NCI-H82 treated with DMSO at 0.1 percent for 48 hours (cell line): ENCODE results near the gene DGAT2L6.
"Not testable (repeated sequence)": the region's sequence is repeated elsewhere in the genome, so short reads cannot be mapped to it uniquely, and the experiment has no call there.

ENCODE experiments used
- DNase-seq: peaks from one replicate; lab custom pipeline; 2025; ENCODE audit not compliant: unreplicated experiment; lab: John Stamatoyannopoulos, UW

DGAT2L6 gene

GRCh38 chrX:70196961-70197720 lies 19.9 kb downstream of the DGAT2L6 start:
- peak; percentile 38 for DNase-seq

- no peak for DNase-seq
Measured at GRCh38 chrX:70201732-70202131, 24.4 kb downstream of the DGAT2L6 start.

GRCh38 chrX:70208479-70208878 lies 31.2 kb downstream of the DGAT2L6 start:
- no peak for DNase-seq

- DNase-seq, result not testable (repeated sequence)
Measured at GRCh38 chrX:70209570-70209969, 32.3 kb downstream of the DGAT2L6 start.

- DNase-seq, result peak; percentile 10
Measured at GRCh38 chrX:70219938-70220764, 42.9 kb downstream of the DGAT2L6 start.

GRCh38 chrX:70226048-70226447 lies 48.8 kb downstream of the DGAT2L6 start:
- DNase-seq, result no peak

- no peak for DNase-seq
Measured at GRCh38 chrX:70226687-70227086, 49.4 kb downstream of the DGAT2L6 start.

- no peak for DNase-seq
Measured at GRCh38 chrX:70231666-70232065, 54.4 kb downstream of the DGAT2L6 start.

- no peak for DNase-seq
Measured at GRCh38 chrX:70234355-70234754, 57.1 kb downstream of the DGAT2L6 start, which contains the start of gene AWAT1. Gene AWAT1, plus strand, starts transcription at chrX:70234655. Its CDS starts 41 bp downstream, at chrX:70234696.

GRCh38 chrX:70240751-70241150 lies 63.5 kb downstream of the DGAT2L6 start:
- no peak for DNase-seq

- no peak for DNase-seq
Measured at GRCh38 chrX:70241501-70241900, 64.2 kb downstream of the DGAT2L6 start.

- DNase-seq, result not testable (repeated sequence)
Measured at GRCh38 chrX:70243601-70244000, 66.3 kb downstream of the DGAT2L6 start.

GRCh38 chrX:70244881-70245280 lies 67.6 kb downstream of the DGAT2L6 start:
- DNase-seq, result no peak

GRCh38 chrX:70247252-70247651 lies 70.0 kb downstream of the DGAT2L6 start:
- DNase-seq, result no peak

GRCh38 chrX:70252491-70252890 lies 75.2 kb downstream of the DGAT2L6 start:
- DNase-seq, result no peak

- no peak for DNase-seq
Measured at GRCh38 chrX:70253377-70254062, 76.2 kb downstream of the DGAT2L6 start.

- no peak for DNase-seq
Measured at GRCh38 chrX:70254063-70254400, 76.7 kb downstream of the DGAT2L6 start.

GRCh38 chrX:70254909-70255308 lies 77.6 kb downstream of the DGAT2L6 start:
- DNase-seq, result no peak
